Thyroid gland (tissue), 4 donors: ENCODE data around the gene TAB2.

Source experiments
- POLR2A ChIP-seq, 2 donors: fragments of 450-650 bp; IDR thresholded peaks; one replicate each; pipeline ENCODE4 v1.6.1; 2017; ENCODE audit warnings: antibody characterized with exemption in 2 of 2, mild to moderate bottlenecking in 2 of 2, moderate library complexity in 1 of 2
- TF ChIP-seq, protein P1 (sequence below), 6 experiments: fragments of 200-600 bp in 3 of 6; fragments of 450-650 bp in 3 of 6; sonication (generic) in 3 of 6; IDR thresholded peaks; one replicate each; pipeline ENCODE4 v1.5.1; 2016 to 2019; ENCODE audit warnings: antibody characterized with exemption in 6 of 6, mild to moderate bottlenecking in 2 of 6, inconsistent platforms in 1 of 6, moderate library complexity in 1 of 6

DNA sequence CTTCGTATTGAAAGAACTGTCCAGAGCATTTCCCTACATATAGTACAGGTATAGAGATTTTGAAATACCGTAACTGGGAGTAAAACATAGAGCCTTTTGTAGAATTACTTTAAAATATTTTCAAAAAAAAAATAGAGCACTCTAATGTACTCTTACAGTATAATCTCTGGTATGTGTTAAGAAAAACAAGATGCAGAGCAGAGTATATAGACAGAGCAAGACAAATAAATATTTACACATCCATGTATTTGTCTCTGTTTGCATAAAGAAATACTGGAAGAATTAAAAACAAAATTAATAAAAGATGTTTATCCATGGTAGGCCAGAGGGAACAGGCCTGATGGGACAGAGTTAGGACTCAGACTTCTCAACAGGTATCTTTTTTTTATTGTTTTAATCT, 54.5 kb downstream of the TAB2 start:
- TF ChIP-seq POLR2A (IDR thresholded peaks at IDR 0.05) = no peak
- TF ChIP-seq, protein P1, sequence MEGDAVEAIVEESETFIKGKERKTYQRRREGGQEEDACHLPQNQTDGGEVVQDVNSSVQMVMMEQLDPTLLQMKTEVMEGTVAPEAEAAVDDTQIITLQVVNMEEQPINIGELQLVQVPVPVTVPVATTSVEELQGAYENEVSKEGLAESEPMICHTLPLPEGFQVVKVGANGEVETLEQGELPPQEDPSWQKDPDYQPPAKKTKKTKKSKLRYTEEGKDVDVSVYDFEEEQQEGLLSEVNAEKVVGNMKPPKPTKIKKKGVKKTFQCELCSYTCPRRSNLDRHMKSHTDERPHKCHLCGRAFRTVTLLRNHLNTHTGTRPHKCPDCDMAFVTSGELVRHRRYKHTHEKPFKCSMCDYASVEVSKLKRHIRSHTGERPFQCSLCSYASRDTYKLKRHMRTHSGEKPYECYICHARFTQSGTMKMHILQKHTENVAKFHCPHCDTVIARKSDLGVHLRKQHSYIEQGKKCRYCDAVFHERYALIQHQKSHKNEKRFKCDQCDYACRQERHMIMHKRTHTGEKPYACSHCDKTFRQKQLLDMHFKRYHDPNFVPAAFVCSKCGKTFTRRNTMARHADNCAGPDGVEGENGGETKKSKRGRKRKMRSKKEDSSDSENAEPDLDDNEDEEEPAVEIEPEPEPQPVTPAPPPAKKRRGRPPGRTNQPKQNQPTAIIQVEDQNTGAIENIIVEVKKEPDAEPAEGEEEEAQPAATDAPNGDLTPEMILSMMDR (IDR thresholded peaks at IDR 0.05) = no peak
